Heart right ventricle (tissue), 16 donors: ENCODE data around the gene CPLANE1. TPM values are rescaled to one million over a fixed set of nuclear protein-coding genes. Genes with fewer than 3 reads are reported as not detected.
A peak's percentile ranks its signal among the peaks of the same experiment; 100 is the strongest.
"Not testable (repeated sequence)": the region's sequence is repeated elsewhere in the genome, so short reads cannot be mapped to it uniquely, and the experiment has no call there.

ENCODE experiments used
- ATAC-seq, 8 donors: fragments of 200-7000 bp; cut with Tn5 transposase; one replicate each; pipeline ENCODE4 v1.9.1; 2020; ENCODE audit warnings: mild to moderate bottlenecking in 8 of 8, moderate library complexity in 8 of 8, moderate number of reproducible peaks in 1 of 8
- DNase-seq, 2 donors: peaks; one replicate each; pipeline ENCODE4 v3.0.0-alpha.2; 2020
- H3K27ac ChIP-seq, 10 donors: fragments of 200-600 bp; sonication (generic) in 2 of 10; one replicate each; pipeline versions ENCODE4 v1.5.0 to v1.8.0; 2020 to 2022; ENCODE audit warnings: mild to moderate bottlenecking in 3 of 10
- H3K27me3 ChIP-seq, 7 donors: fragments of 200-600 bp; one replicate each; pipeline ENCODE4 v1.8.0; 2021 to 2022; ENCODE audit warnings: mild to moderate bottlenecking in 2 of 7
- H3K36me3 ChIP-seq, 9 donors: fragments of 200-600 bp; sonication (generic) in 1 of 9; one replicate each; pipeline versions ENCODE4 v1.5.0 to v1.8.0; 2020 to 2022; ENCODE audit warnings: mild to moderate bottlenecking in 2 of 9
- H3K4me1 ChIP-seq, 9 donors: fragments of 200-600 bp; sonication (generic) in 1 of 9; one replicate each; pipeline versions ENCODE4 v1.5.0 to v1.8.0; 2020 to 2022; ENCODE audit warnings: mild to moderate bottlenecking in 4 of 9
- H3K4me3 ChIP-seq, 10 donors: fragments of 200-600 bp; sonication (generic) in 2 of 10; one replicate each; pipeline versions ENCODE4 v1.5.0 to v1.8.0; 2020 to 2022; ENCODE audit warnings: mild to moderate bottlenecking in 7 of 10, moderate library complexity in 2 of 10
- H3K9me3 ChIP-seq, 11 donors: fragments of 200-600 bp in 10 of 11; sonication (generic) in 2 of 11; one replicate each; pipeline versions ENCODE4 v1.5.0 to v1.8.0; 2013 to 2022; ENCODE audit warnings: mild to moderate bottlenecking in 2 of 11, control low read depth in 1 of 11, moderate library complexity in 1 of 11
- WGBS, 2 donors: extraction: QIAGEN DNeasy Blood & Tissue Kit; methylation state at CpG; one replicate each; pipeline ENCODE4 v1.1.7; 2013; ENCODE audit warnings: inconsistent platforms in 1 of 2; 5-methylcytosine and 5-hydroxymethylcytosine counted together
- intact Hi-C, 10 donors: fragments of 100-400 bp; cut with DNase I; formaldehyde crosslinking; loops; one replicate each; pipeline versions ENCODE4 v1.11.1 to v1.14.2; 2022
- long read RNA-seq, 3 donors: library from polyadenylated mRNA; unstranded; transcript quantifications; one replicate each; pipeline ENCODE4 v2.0.0, GENCODE V29; 2020 to 2021
- polyA plus RNA-seq, 2 donors: library from polyadenylated mRNA; stranded (reverse); fragments of 200-250 nt; gene quantifications; one replicate each; pipeline ENCODE4 v1.2.3, GENCODE V29; 2013
- total RNA-seq, 10 donors: library from RNA; stranded (reverse); fragmentation: NEBNext Ultra II Directional in 3 of 10; extraction: Animal tissue kit (Norgen Biotek cat#: 25700) in 3 of 10; gene quantifications; one replicate each; pipeline versions ENCODE4 v1.2.1 to v1.2.4, GENCODE V29; 2021 to 2023
- TF ChIP-seq, protein P1 (sequence below), 9 donors: fragments of 200-600 bp; sonication (generic) in 2 of 9; IDR thresholded peaks; one replicate each; pipeline versions ENCODE4 v1.5.0 to v1.8.0; 2021 to 2022; ENCODE audit warnings: antibody characterized with exemption in 9 of 9, mild to moderate bottlenecking in 5 of 9, moderate library complexity in 1 of 9
- donor health status: Arrhythmogenic right ventricular cardiomyopathy.
- donor health status: ischemic (EF 13 %, LVEDD 7.1; RV severe dilation, severe dysfunction).
- donor health status: healthy with polysubstance abuse.
- donor health status: DM: no; HTN: yes; CAD: no.
- donor health status: DM: no; HTN: no; CAD: no.
- donor health status: ischemic (EF 25% LVEDD 6.9; RV normal size, moderate dysfunction).
- donor health status: ischemic (EF 25% LVEDD 5.7; RV mildly dilated, moderate dysfunction).
- donor health status: healthy.
- donor health status: DM: yes; HTN: yes; CAD: no.
- donor health status: Ischemic cardiomyopathy.
- donor health status: ischemic (EF 35%, LVEDD 5.7; RV mildly dilated, moderate dysfunction).
- donor health status: nonischemic (EF 11% LVEDD 7.7; RV severe dilation, severe dysfunction).
- donor health status: DM: yes; HTN: yes; CAD: no.
- donor health status: PGD.
- donor health status: ischemic (EF 29% LVEDD 5.4; RV normal size, mild dysfunction).
- donor health status: nonischemic (EF 23%, LVEDD 6.1; RV moderate dilation, normal function).

Gene CPLANE1
- total RNA-seq (10 to 100 TPM in 4 of 10 donors, 1 to 10 TPM in 6; 7.7 to 13.5 (median 9.7) TPM), polyA plus RNA-seq (1 to 10 TPM; 1.4 to 5.0 TPM)
- long read RNA-seq, donor 1, partial matches to known transcripts = 0 of 3 reads
- long read RNA-seq, donor 1, other reads (novel, unspliced or antisense) = 3 of 3 reads
- long read RNA-seq, donor 2, partial matches to known transcripts = 0 of 3 reads
- long read RNA-seq, donor 2, other reads (novel, unspliced or antisense) = 3 of 3 reads
- long read RNA-seq, donor 3, partial matches to known transcripts = 2 of 7 reads
- long read RNA-seq, donor 3, other reads (novel, unspliced or antisense) = 5 of 7 reads

DNA sequence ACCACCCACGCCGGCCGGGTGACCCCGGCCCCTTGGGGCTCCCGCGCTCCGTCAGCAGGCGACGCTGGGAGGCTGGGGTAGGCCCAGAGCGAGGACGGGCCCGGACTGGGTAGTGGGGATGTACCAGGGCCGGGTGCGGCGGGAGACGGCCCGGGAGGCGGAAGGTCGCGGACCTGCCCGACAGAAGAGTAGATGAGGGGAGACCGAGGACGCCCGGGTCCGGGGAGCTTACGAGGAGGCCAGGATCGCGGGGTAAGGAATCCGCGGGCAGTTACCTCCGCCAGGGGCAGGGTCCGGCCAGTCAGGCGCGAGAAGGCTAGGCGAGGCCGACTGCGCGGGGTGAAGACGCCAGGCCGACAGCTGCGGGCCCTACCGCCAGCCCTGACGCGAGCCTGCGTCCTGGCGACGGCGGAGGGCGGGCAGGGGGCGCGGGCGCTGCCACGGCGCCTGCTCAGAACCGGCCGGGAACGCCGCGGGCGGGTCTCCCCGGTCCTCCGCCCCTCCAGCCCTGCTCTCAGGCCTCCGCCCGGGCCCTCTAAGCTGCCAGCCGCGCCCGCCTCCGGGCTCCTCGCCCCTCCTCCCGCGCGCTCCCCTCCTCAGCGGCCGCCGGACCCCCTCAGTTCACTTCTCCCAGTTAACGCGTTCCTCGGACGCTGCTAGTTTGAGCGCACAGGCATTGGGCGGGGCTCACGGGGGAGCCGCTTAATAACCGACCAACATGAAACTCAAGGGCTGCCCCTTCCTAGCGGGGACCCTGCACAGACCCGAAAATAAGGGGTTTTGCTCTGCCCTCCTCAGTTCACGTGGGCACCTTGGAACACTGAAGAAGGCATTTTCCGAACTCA lies at the start of gene CPLANE1:
Gene CPLANE1 (minus strand): TSS at position 407 of the 845 bp plus-strand sequence. CDS start 1,678 bp downstream, outside the sequence.
- Histone ChIP-seq H3K4me3 (peak within 1 kb of the TSS; percentile 71 to 97 (median 87)), H3K4me1 (peaks cover 3 to 41% (median 23%) of the 10 kb centered on the region in 9 donors), H3K27me3 (no peaks in the 10 kb centered on the region), H3K9me3 (peaks cover 0 to 6% (median 0%) of the 10 kb centered on the region in 11 donors), H3K27ac (peak within 1 kb of the TSS; percentile 81 to 98 (median 94)), H3K36me3 (peaks cover 0 to 11% (median 0%) of the 10 kb centered on the region in 9 donors)
- WGBS, 2 donors = 1% methylated on average over 68 to 87 of the region's 88 CpGs
- intact Hi-C loops = no loop called here
- TF ChIP-seq, protein P1, sequence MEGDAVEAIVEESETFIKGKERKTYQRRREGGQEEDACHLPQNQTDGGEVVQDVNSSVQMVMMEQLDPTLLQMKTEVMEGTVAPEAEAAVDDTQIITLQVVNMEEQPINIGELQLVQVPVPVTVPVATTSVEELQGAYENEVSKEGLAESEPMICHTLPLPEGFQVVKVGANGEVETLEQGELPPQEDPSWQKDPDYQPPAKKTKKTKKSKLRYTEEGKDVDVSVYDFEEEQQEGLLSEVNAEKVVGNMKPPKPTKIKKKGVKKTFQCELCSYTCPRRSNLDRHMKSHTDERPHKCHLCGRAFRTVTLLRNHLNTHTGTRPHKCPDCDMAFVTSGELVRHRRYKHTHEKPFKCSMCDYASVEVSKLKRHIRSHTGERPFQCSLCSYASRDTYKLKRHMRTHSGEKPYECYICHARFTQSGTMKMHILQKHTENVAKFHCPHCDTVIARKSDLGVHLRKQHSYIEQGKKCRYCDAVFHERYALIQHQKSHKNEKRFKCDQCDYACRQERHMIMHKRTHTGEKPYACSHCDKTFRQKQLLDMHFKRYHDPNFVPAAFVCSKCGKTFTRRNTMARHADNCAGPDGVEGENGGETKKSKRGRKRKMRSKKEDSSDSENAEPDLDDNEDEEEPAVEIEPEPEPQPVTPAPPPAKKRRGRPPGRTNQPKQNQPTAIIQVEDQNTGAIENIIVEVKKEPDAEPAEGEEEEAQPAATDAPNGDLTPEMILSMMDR (IDR thresholded peaks at IDR 0.05) = peak in 3 of 9 donors; percentile 13 to 36 (median 24)
- ATAC-seq = peak; percentile 96 to 99 (median 97)
- peak; percentile 77 to 86 for DNase-seq

DNA sequence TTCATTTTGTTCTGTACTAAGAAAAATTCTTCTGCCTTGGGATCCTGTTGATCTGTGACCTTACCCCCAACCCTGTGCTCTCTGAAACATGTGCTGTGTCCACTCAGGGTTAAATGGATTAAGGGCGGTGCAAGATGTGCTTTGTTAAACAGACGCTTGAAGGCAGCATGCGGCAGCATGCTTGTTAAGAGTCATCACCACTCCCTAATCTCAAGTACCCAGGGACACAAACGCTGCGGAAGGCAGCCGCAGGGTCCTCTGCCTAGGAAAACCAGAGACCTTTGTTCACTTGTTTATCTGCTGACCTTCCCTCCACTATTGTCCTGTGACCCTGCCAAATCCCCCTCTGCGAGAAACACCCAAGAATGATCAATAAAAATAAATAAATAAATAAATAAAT lies 47.1 kb upstream of the CPLANE1 start:
- intact Hi-C loops, H3K9me3 ChIP-seq, H3K27ac ChIP-seq, H3K27me3 ChIP-seq, H3K4me1 ChIP-seq, ATAC-seq, H3K4me3 ChIP-seq, DNase-seq: not testable (repeated sequence)
- 79 to 80% methylated on average over 7 of the region's 7 CpGs for WGBS, 2 donors
- H3K36me3 ChIP-seq = peaks cover 0 to 87% (median 57%) of the 10 kb centered on the region in 9 donors

DNA sequence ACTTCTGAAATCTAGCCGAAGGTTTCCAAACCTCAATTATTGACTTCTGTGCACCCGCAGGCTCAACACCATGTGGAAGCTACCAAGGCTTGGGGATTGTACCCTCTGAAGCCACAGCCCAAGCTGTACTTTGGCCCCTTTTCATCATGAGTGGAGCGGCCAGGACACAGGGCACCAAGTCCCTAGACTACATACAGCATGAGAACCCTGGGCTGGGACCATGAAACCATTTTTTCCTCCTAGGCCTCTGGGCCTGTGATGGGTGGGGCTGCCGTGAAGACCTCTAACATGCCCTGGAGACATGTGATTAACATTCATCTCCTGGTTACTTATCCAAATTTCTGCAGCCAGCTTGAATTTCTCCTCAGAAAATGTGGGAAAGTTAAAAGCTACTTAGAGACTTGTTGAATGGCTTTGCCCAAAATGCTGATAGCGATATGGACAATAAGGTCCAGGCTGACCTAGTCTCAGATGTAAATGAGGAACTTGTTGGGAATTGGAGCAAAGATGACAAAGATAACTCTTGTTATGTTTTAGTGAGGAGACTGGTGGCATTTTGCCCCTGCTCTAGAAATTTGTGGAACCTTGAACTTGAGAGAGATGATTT lies 34.1 kb upstream of the CPLANE1 start:
- intact Hi-C loops = no loop called here
- TF ChIP-seq, protein P1 (IDR thresholded peaks at IDR 0.05) = no peak
- DNase-seq = no peak
- WGBS, 2 donors = 94 to 97% methylated on average over 5 of the region's 5 CpGs
- Histone ChIP-seq H3K36me3 (no peaks in the 10 kb centered on the region), H3K27ac (no peak overlapping the region), H3K4me1 (no peaks in the 10 kb centered on the region), H3K27me3 (no peaks in the 10 kb centered on the region), H3K4me3 (no peak overlapping the region), H3K9me3 (peaks cover 0 to 37% (median 2%) of the 10 kb centered on the region in 11 donors)
- ATAC-seq = no peak

DNA sequence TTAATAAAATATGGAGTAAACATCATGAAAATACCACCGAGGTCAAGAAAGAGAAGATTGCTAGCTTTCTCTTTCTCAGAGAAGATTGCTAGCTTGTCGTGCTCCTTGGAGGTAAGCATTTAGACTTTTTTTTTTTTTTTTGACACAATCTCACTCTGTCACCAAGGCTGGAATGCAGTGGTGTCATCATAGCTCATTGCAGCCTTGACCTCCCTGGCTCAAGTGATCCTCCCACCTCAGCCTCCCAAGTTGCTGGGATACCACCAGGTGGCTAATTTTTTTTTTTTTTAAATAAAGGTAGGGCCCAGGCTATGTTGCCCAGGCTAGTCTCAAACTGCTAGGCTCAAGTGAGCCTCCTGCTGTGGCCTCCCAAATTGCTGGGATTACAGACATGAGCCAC lies 26.3 kb upstream of the CPLANE1 start:
- H3K9me3 ChIP-seq = peaks cover 0 to 19% (median 0%) of the 10 kb centered on the region in 11 donors
- H3K36me3 ChIP-seq = no peaks in the 10 kb centered on the region
- DNase-seq = no peak
- H3K4me3 ChIP-seq = no peak overlapping the region
- no peaks in the 10 kb centered on the region for H3K4me1 ChIP-seq
- no peak overlapping the region for H3K27ac ChIP-seq
- intact Hi-C loops = no loop called here
- ATAC-seq = no peak
- WGBS, 2 donors = 73 to 86% methylated on average over 2 of the region's 2 CpGs
- no peaks in the 10 kb centered on the region for H3K27me3 ChIP-seq
- TF ChIP-seq, protein P1 (IDR thresholded peaks at IDR 0.05) = no peak
